Prostate gland (tissue), 2 donors: ENCODE data around the gene TRMT2A. TPM values are rescaled to one million over a fixed set of nuclear protein-coding genes. Genes with fewer than 3 reads are reported as not detected.

Experiments used
- DNase-seq: peaks from one replicate; pipeline ENCODE4 v3.0.0-alpha.2; 2019; ENCODE audit warnings: low spot score
- H3K27ac ChIP-seq, 2 donors: fragments of 200-600 bp; sonication (generic); 2 replicates each; pipeline ENCODE4 v1.5.1; 2017 to 2019
- H3K27me3 ChIP-seq: fragments of 200-600 bp; sonication (generic); replicated peaks from 2 replicates; pipeline ENCODE4 v1.5.1; 2019; ENCODE audit not compliant: insufficient read depth
- H3K36me3 ChIP-seq, 2 donors: fragments of 200-600 bp; sonication (generic); 1 replicate in 1 of 2; 2 replicates in 1 of 2; pipeline versions ENCODE4 v1.5.1 to v1.8.1; 2017 to 2019
- H3K4me1 ChIP-seq: fragments of 200-600 bp; sonication (generic); replicated peaks from 2 replicates; pipeline ENCODE4 v1.5.1; 2019
- H3K4me3 ChIP-seq, 2 donors: fragments of 200-600 bp; sonication (generic); 2 replicates each; pipeline ENCODE4 v1.5.1; 2017 to 2019
- H3K9me3 ChIP-seq: fragments of 200-600 bp; sonication (generic); 2 replicates; pipeline ENCODE4 v1.5.1; 2017
- CTCF ChIP-seq, 4 experiments: fragments of 200-600 bp in 2 of 4; fragments of 450-650 bp in 2 of 4; sonication (generic) in 2 of 4; IDR thresholded peaks; 1 replicate in 3 of 4; 2 replicates in 1 of 4; pipeline ENCODE4 v1.5.1; 2016 to 2019; ENCODE audit warnings: antibody characterized with exemption in 4 of 4, mild to moderate bottlenecking in 2 of 4, moderate library complexity in 2 of 4
- POLR2A ChIP-seq: fragments of 450-650 bp; IDR thresholded peaks from one replicate; pipeline ENCODE4 v1.6.1; 2016; ENCODE audit warnings: antibody characterized with exemption, mild to moderate bottlenecking
- POLR2AphosphoS5 ChIP-seq: sonication (generic); formaldehyde crosslinking; IDR thresholded peaks from one replicate; pipeline ENCODE4 v1.6.1; 2017; ENCODE audit warnings: antibody characterized with exemption
- WGBS: methylation state at CpG from one replicate; pipeline ENCODE4 v1.1.5; 2018; 5-methylcytosine and 5-hydroxymethylcytosine counted together
- intact Hi-C: fragments of 100-400 bp; cut with DNase I; formaldehyde crosslinking; loops from one replicate; pipeline ENCODE4 v1.14.2; 2022
- total RNA-seq, 2 donors: library from RNA; depleted of rRNA; stranded (reverse); fragments of >200 nt; gene quantifications; one replicate each; pipeline ENCODE4 v1.1.0, GENCODE V29; 2016

The TRMT2A gene
- total RNA-seq, 2 donors from 2014 or later: 65.8 to 123 TPM

- H3K4me1 ChIP-seq: no peaks in the 10 kb centered on the region
- DNase-seq: no peak
- 91% methylated on average over 6 of the region's 6 CpGs for WGBS
- intact Hi-C loops: no loop called here
- no peaks in the 10 kb centered on the region for H3K9me3 ChIP-seq
- no peak overlapping the region for H3K4me3 ChIP-seq
- no peak overlapping the region for H3K27ac ChIP-seq
- peaks cover 4 to 7% of the 10 kb centered on the region in 2 donors for H3K36me3 ChIP-seq
- TF ChIP-seq CTCF (IDR thresholded peaks at IDR 0.05) (no peak), POLR2A (no peak), POLR2AphosphoS5 (no peak)
- no peaks in the 10 kb centered on the region for H3K27me3 ChIP-seq
These were observed 17.8 kb downstream of the TRMT2A start for GRCh38 chr22:20099099-20099711.

GRCh38 chr22:20096574-20097420 is 20.2 kb downstream of the TRMT2A start:
- H3K4me1 ChIP-seq: no peaks in the 10 kb centered on the region
- peaks cover 4 to 15% of the 10 kb centered on the region in 2 donors for H3K36me3 ChIP-seq
- no peaks in the 10 kb centered on the region for H3K27me3 ChIP-seq
- H3K9me3 ChIP-seq: no peaks in the 10 kb centered on the region
- no peak for TF ChIP-seq CTCF (IDR thresholded peaks at IDR 0.05)
- no peak for TF ChIP-seq POLR2A
- TF ChIP-seq POLR2AphosphoS5: no peak
- intact Hi-C loops: no loop called here
- H3K4me3 ChIP-seq: no peak overlapping the region
- no peak for DNase-seq
- no peak overlapping the region for H3K27ac ChIP-seq
- 100% methylated on average over 2 of the region's 2 CpGs for WGBS

GRCh38 chr22:20095521-20095920 is 21.5 kb downstream of the TRMT2A start:
- intact Hi-C loops: no loop called here
- 99% methylated on average over 4 of the region's 4 CpGs for WGBS
- no peak for DNase-seq
- Histone ChIP-seq H3K4me1 (no peaks in the 10 kb centered on the region), H3K4me3 (no peak overlapping the region), H3K27ac (no peak overlapping the region), H3K36me3 (peaks cover 10 to 27% of the 10 kb centered on the region in 2 donors), H3K27me3 (no peaks in the 10 kb centered on the region), H3K9me3 (no peaks in the 10 kb centered on the region)
- no peak for TF ChIP-seq POLR2AphosphoS5
- TF ChIP-seq POLR2A: no peak
- TF ChIP-seq CTCF (IDR thresholded peaks at IDR 0.05): no peak

DNA sequence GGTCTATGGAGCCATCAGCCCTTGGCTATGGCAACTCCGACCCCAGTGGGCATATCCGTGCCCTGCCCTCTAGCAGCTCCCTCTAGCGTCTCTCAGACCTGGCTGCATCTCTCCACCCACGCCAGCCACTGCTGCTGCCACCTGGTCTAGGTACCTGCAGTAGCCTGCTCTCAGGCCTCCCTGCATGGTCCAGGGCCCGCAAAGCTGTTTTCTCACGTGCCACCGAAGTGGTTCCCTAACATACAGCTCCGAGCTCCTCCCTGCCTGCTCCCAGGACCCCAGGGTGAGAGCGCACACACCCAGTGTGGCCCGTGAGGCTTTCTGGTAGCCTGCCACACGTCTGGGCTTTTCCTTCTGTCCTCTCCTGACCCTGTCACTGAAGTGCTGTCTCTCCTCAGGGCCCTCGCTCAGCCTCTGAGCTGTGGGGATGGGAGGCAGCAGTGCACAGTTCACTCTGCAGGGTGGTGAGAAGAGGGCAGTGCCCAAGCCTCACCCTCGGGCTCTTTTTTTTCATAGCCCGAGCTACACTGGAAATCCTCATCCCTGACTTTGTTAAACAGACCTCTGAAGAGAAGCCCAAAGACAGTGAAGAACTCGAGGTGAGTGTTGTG is 22.7 kb downstream of the TRMT2A start:
- H3K36me3 ChIP-seq: peaks cover 17 to 38% of the 10 kb centered on the region in 2 donors
- 94% methylated on average over 15 of the region's 15 CpGs for WGBS
- DNase-seq: no peak
- H3K4me3 ChIP-seq: no peak overlapping the region
- no peaks in the 10 kb centered on the region for H3K9me3 ChIP-seq
- no peaks in the 10 kb centered on the region for H3K4me1 ChIP-seq
- intact Hi-C loops: no loop called here
- no peak overlapping the region for H3K27ac ChIP-seq
- TF ChIP-seq CTCF (IDR thresholded peaks at IDR 0.05) (no peak), POLR2A (no peak), POLR2AphosphoS5 (no peak)
- no peaks in the 10 kb centered on the region for H3K27me3 ChIP-seq
